ENCODE data around the gene CTSE.
A peak's percentile ranks its signal among the peaks of the same experiment; 100 is the strongest.

Gene CTSE

DNA sequence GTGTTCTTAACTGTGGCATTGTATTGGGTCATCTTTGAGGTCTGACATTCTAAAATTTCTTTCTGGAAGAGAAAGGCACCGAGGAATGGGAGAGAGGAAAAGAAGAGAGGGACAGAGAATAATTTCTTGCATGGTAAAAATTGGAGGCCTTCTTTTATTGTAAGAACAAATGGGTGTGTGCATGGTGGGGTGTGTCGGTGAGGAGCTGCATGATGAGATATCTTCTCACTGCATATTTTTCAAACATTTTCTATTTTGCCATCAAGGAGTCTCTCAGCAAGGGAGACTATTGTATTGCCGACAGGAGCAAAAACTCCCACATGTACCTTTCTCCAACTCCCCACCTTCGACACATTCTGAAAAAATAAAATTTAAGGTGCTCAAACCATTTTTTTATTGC, 6.5 kb upstream of the CTSE start:
- Histone ChIP-seq H3K27me3 (ENCODE audit: insufficient read depth, poor library complexity, severe bottlenecking) (no peaks in the 10 kb centered on the region), H3K4me1 (ENCODE audit: insufficient read depth, poor library complexity, severe bottlenecking) (no peaks in the 10 kb centered on the region), H3K4me3 (ENCODE audit: severe bottlenecking) (no peak overlapping the region), H3K36me3 (ENCODE audit: low read depth) (no peaks in the 10 kb centered on the region), H3K9me3 (ENCODE audit: severe bottlenecking) (no peaks in the 10 kb centered on the region), H3K27ac (ENCODE audit: poor library complexity, severe bottlenecking) (no peak overlapping the region)
- TF ChIP-seq, protein P1, sequence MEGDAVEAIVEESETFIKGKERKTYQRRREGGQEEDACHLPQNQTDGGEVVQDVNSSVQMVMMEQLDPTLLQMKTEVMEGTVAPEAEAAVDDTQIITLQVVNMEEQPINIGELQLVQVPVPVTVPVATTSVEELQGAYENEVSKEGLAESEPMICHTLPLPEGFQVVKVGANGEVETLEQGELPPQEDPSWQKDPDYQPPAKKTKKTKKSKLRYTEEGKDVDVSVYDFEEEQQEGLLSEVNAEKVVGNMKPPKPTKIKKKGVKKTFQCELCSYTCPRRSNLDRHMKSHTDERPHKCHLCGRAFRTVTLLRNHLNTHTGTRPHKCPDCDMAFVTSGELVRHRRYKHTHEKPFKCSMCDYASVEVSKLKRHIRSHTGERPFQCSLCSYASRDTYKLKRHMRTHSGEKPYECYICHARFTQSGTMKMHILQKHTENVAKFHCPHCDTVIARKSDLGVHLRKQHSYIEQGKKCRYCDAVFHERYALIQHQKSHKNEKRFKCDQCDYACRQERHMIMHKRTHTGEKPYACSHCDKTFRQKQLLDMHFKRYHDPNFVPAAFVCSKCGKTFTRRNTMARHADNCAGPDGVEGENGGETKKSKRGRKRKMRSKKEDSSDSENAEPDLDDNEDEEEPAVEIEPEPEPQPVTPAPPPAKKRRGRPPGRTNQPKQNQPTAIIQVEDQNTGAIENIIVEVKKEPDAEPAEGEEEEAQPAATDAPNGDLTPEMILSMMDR (IDR thresholded peaks at IDR 0.05; ENCODE audit: poor library complexity, severe bottlenecking) = no peak
- DNase-seq (ENCODE audit: low spot score) = no peak
- ATAC-seq (ENCODE audit: low read depth) = no peak

DNA sequence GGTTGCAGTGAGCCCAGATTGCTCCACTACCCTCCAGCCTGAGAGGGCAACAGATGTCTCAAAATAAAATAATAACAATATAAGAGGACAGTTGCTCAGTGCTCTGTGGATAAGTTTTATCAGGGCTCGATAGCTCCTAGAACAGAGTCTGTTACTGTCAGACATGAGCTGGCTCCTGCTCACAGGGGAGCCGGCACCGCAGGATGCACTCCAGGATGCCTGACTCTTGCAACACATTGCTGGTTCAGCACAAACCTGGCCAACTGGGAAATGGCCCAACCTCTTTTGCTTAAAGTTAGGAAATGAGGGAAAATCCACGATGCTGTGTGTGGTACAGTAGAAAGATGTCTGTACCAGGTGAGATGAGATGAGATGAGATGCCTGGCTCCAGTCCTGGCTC, 5.8 kb upstream of the CTSE start:
- H3K4me1 ChIP-seq (ENCODE audit: insufficient read depth, poor library complexity, severe bottlenecking) = no peaks in the 10 kb centered on the region
- no peak overlapping the region for H3K27ac ChIP-seq (ENCODE audit: poor library complexity, severe bottlenecking)
- no peaks in the 10 kb centered on the region for H3K9me3 ChIP-seq (ENCODE audit: severe bottlenecking)
- no peaks in the 10 kb centered on the region for H3K36me3 ChIP-seq (ENCODE audit: low read depth)
- TF ChIP-seq, protein P1 (IDR thresholded peaks at IDR 0.05; ENCODE audit: poor library complexity, severe bottlenecking) = no peak
- DNase-seq (ENCODE audit: low spot score) = no peak
- no peak overlapping the region for H3K4me3 ChIP-seq (ENCODE audit: severe bottlenecking)
- ATAC-seq (ENCODE audit: low read depth) = peak; percentile 61
- no peaks in the 10 kb centered on the region for H3K27me3 ChIP-seq (ENCODE audit: insufficient read depth, poor library complexity, severe bottlenecking)

DNA sequence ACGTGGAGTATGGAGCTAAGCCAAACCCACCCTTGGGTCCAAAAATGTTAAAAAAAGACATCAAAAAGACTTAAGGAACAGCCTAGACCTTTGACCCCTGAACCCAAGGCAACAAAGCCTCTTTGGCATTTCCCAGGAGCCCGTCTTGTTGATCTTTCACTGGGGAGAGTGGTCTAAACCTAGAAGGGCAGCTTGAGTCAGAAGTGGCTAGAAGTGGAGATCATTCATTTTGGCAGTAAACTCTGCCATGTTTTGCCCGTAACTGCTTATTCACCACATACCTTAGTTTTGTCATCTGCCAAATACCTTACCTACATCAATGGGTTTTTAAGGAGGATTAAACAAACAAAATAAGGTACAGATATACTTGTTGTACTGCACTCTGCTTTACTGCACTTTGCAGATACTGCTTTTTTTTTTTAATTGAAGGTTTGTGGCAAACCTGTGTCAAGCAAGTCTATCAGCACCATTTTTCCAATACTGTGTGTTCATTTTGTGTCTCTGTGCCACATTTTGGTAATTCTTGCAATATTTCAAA, 1.7 kb upstream of the CTSE start:
- TF ChIP-seq, protein P1 (IDR thresholded peaks at IDR 0.05; ENCODE audit: poor library complexity, severe bottlenecking) = no peak

DNA sequence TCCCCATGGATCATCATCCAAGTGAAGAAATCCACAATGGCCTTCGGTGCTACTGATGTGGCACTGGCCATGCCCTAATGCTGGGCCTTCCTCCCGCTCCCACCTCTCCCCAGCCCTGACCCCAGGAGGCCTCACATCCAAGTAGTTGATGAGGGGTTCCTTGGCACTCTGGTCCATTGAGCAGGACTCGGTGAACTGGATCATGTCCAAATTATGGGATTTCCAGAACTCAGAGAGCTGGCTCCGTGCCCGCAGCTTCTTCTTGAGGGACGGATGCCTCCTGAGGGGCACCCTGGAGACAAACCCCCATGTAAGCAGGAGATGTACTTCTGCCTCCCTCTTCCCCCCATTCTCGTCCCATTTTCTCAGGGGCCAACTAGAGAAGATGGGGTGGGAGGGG, 929 bp downstream of the CTSE start:
- no peaks in the 10 kb centered on the region for H3K27me3 ChIP-seq (ENCODE audit: insufficient read depth, poor library complexity, severe bottlenecking)
- no peak overlapping the region for H3K4me3 ChIP-seq (ENCODE audit: severe bottlenecking)
- H3K36me3 ChIP-seq (ENCODE audit: low read depth) = no peaks in the 10 kb centered on the region
- H3K9me3 ChIP-seq (ENCODE audit: severe bottlenecking) = no peaks in the 10 kb centered on the region
- peaks cover 14% of the 10 kb centered on the region for H3K4me1 ChIP-seq (ENCODE audit: insufficient read depth, poor library complexity, severe bottlenecking)
- TF ChIP-seq, protein P1 (IDR thresholded peaks at IDR 0.05; ENCODE audit: poor library complexity, severe bottlenecking) = no peak
- peak overlapping the region; percentile 78 for H3K27ac ChIP-seq (ENCODE audit: poor library complexity, severe bottlenecking)
- ATAC-seq (ENCODE audit: low read depth) (no peak), DNase-seq (ENCODE audit: low spot score) (no peak)

More for the DNA sequence above, 1.7 kb upstream of the CTSE start:
- ATAC-seq (ENCODE audit: low read depth) (peak; percentile 49; the same call in 1 of the 3 replicates), DNase-seq (ENCODE audit: low spot score) (no peak)
- Histone ChIP-seq H3K4me1 (ENCODE audit: insufficient read depth, poor library complexity, severe bottlenecking) (peaks cover 14% of the 10 kb centered on the region), H3K36me3 (ENCODE audit: low read depth) (no peaks in the 10 kb centered on the region), H3K9me3 (ENCODE audit: severe bottlenecking) (no peaks in the 10 kb centered on the region), H3K27ac (ENCODE audit: poor library complexity, severe bottlenecking) (peak overlapping the region; percentile 19), H3K4me3 (ENCODE audit: severe bottlenecking) (no peak overlapping the region), H3K27me3 (ENCODE audit: insufficient read depth, poor library complexity, severe bottlenecking) (no peaks in the 10 kb centered on the region)

DNA sequence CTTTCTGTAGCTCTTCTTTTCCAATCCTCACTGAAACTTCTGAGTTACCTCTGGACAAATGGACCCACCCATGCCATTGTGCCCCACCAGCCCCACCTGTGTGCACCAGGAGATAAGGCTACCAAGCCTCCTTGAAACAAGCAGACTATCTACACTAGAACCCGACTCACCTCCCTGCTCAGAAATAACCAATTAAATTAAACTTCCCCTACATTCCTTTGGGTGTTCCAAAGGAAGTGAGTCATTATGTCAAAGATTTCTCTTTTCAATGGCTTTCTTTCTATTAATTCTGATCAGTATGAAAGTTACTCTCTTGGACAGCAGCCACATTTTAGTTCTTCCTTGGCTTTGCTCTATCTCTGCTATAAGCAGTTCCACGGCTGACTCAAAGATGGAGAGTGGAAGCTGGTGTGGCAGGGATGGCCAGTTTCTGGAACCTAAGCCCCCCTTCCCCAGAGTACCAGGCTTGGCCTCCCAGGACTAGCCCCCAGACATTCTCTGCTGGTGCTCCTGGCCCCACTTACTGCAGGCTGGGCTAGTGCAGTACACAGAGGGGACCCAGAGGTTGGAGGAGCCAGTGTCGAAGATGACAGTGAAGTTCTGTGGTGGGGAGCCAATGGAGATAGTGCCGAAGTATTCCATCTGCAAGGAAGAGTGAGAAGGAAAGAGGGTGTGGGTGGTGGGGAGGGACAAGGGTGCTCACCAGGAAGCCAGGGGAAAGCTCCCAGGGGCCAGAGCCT, 1.9 kb downstream of the CTSE start:
- Histone ChIP-seq H3K9me3 (ENCODE audit: severe bottlenecking) (no peaks in the 10 kb centered on the region), H3K27ac (ENCODE audit: poor library complexity, severe bottlenecking) (peak overlapping the region; percentile 78), H3K4me1 (ENCODE audit: insufficient read depth, poor library complexity, severe bottlenecking) (peaks cover 14% of the 10 kb centered on the region), H3K4me3 (ENCODE audit: severe bottlenecking) (no peak overlapping the region), H3K27me3 (ENCODE audit: insufficient read depth, poor library complexity, severe bottlenecking) (no peaks in the 10 kb centered on the region), H3K36me3 (ENCODE audit: low read depth) (no peaks in the 10 kb centered on the region)
- TF ChIP-seq, protein P1 (IDR thresholded peaks at IDR 0.05; ENCODE audit: poor library complexity, severe bottlenecking) = no peak
- ATAC-seq (ENCODE audit: low read depth) (peak; percentile 88), DNase-seq (ENCODE audit: low spot score) (no peak)

Measured in RWPE2 (cell line).